Activated CD4-positive, CD25-positive, alpha-beta regulatory T cell (primary cell): ENCODE data around the gene MCCD1.

Source experiments
- DNase-seq, 4 experiments: peaks; one replicate each; lab custom pipeline; 2025; lab: John Stamatoyannopoulos, UW

The MCCD1 gene

DNA sequence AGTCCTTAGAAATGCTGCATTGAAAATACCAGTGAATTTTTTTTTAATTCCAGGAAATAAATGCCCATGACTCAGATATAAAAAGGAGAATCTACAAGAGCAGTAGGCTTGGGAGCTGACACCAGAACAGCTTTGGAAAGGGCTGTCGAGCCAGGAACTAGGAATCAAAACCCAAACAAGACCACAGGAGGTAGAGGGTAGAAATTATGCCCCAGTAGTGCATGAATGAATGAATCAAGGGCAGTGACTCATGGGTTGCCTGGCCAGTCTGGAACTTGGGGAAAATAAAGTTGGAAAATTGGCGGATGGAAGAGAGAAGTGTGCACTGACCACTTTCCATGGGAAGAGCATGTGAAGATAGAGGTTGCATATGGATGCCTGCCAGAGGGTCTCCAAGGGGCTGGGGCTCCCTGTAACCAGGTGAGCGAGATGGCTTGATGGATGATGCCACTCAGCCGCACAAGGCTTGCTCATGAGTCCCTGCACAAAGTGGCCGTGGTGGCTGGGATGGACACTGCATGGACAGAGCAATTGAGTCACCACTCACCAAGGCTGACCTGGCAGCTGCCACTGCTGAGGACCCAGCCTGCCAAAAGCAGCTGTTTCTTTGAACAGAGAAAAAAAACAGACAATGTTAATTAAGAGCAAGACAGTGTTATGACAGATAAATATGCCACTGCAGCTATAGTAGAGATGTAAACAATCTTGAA, 15.2 kb upstream of the MCCD1 start:
- DNase-seq, result no peak

DNA sequence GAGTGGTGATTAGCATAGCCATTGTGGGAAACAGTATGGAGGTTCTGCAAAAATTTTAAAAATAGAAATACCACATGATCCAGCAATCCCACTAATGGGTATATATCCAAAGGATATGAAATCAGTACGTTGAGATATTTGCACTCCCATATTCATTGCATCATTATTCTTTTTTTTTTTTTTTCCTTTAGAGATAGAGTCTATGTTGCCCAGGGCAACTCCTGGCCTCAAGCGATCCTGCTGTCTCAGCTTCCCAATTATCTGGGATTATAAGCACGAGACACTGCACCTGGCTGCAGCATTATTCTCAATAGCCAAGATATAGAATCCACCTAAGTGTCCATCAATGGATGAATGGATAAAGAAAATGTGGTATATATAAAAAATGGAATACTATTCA, 6.9 kb upstream of the MCCD1 start:
- DNase-seq, result no peak

DNA sequence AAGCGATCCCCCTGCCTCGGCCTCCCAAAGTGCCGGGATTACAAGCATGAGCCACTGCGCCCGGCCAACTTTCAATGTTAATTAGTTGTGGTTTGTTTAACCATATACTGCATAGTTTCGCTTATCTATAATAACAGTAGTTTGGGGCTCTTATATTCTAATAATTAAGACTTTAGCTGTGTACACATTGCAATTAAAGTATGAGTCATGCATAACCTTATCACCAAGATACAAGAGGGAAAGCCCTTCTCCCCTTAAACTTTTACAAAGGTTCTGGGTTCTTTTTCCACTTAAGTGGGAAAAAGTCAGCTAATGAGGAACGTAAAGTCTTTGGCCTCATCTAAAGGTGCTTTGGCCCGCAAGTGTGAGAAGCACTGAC, 3.2 kb upstream of the MCCD1 start:
- DNase-seq, result no peak

DNA sequence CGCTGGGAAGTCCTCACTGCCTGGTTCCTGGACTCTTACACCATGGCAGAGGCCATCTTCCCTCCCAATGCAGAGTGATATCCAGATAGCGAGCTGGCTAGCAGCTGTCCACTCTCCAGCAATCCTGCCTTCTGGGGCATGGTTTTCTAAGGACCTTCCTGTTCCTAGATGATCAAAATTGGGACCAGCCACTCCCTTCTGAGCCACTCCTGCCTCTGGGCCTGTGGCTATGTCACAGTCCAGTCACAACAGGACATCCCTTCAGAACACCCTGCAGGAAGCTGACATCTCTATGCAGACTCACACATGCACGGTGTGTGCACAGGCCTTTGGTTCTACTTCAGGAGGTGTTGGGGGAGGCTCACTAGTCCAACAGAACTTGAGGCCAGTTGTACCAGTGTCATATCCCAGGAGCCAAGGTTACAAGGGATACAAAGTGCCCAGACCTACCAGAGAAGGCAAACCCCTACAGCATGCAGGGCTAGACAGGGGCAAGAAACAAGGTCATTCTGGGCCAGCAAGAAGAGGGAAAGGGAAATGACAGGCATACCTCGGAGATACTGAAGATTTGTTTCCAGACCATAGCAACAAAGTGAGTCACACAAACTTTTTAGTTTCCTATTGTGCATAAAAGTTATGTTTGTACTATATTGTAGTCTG, 2.7 kb upstream of the MCCD1 start:
- DNase-seq, result no peak

DNA sequence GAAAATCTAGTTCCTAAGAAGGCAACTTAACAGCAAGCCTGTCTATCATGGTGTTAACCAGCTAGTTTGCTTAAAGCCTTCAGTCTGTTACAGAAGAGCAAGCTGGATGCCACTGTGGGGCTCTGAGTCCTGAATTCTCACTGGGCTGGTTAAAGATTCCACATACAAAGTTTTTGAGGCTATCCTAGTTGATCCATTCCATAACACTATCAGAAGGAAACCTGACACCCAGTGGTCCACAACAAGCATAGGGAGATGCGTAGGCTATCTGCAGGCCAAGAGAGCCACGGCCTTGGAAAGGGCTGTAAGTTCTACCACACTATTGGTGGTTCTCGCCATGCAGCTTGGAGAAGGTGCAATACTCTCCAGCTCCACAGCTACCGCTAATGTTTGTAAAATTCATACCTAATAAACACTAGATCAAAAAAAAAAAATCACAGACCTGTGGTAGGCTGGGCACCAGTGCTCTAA, 420 bp upstream of the MCCD1 start:
- no peak for DNase-seq

DNA sequence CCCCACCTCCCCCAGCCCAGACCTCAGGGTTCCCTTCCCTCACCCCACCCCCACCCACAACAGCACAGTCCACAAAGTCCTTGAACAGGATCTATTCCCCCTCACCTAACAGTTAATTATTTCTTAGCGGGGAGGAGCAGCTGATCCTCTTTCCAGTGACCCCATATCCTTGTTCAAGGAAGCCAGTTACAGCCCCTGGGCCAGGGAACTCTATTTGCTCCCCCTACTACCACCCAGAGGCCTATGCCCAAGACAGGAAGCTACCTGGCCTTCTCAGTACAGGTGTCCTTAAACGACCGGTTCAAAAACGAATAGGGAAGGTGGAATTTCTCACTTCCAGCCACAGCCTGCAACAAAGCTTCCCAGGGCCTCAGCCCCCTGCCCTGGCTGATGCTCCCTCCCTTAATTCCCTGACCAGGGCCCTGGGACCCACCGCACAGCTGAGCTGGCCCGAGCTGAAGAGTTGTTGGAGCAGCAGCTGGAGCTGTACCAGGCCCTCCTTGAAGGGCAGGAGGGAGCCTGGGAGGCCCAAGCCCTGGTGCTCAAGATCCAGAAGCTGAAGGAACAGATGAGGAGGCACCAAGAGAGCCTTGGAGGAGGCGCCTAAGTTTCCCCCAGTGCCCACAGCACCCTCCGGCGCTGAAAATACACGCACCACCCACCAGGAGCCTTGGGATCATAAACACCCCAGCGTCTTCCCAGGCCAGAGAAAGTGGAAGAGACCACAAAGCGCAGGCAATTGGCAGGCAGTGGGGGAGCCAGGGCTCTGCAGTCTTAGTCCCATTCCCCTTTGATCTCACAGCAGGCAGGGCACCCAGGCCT, 778 bp downstream of the MCCD1 start:
- no peak for DNase-seq

DNA sequence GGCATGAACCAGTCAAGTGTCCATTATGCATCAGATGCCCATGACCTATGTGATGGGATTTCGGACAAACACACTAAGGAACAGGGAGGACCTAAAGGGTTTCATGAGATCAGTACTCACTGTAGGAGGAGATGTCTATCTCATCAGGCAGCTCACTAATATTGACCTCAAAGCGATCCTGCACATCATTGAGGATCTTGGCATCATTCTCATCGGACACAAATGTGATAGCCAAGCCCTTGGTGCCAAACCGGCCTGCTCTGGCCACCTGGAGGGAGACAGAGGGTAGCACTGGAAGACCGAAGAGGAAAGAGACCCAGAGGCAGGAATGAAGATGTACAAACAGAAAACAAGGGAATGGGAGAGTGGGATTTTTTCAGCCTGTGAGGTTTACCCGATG, 1.9 kb downstream of the MCCD1 start:
- DNase-seq, result no peak

DNA sequence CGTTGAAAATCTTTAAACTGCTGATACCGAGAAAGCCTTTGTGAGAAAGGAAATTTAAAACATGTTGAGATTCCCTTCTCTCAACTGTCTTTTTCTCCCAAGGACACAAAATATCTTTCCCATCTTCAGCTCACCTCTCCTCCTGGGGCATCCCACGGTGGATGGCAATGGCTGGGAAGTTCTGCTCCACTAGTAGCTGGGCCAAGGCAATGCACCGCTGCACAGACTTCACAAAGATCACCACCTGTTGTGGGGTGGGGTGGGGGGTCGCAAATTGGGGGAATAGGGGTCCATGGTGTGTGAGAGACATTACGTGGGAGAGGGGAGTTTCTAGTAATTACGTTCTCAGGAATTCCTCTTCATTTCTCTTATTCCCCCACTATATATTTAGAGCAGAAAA, 2.4 kb downstream of the MCCD1 start:
- no peak for DNase-seq

DNA sequence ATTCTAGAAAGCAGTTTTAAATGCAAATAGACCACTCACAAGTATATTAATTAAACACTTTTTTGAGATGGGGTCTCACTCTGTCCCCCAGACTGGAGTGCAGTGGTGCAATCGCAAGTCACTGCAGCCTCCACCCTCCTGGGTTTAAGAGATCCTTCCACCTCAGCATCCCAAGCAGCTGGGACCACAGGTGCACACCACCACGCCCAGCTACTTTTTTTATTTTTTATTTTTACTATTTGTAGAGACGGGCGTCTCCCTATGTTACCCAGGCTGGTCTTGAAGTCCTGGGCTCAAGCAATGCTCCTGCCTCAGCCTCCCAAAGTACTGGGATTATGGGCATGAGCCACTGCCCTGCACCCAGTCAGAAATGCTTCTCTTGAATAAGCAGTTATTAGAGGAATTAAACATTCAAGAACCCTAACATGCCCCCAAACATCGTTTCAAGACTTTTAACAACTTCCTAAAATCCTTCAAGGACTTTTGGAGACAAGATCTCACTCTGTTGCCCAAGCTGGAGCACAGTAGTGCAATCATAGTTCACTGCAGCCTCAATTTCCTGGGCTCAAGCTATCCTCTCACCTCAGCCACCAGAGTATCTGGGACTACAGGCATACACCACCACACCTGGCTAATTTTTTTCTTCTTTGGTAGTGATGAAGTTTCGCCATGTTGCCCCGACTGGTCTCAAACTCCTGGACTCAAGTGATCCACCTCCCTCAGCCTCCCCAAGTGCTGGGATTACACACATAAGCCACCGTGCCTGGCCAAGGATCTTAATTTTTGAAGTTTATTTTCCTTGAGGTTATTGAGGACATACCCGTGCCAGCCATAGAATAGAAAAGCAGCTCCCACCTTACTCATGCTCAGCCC, 3.2 kb downstream of the MCCD1 start:
- DNase-seq, result no peak

DNA sequence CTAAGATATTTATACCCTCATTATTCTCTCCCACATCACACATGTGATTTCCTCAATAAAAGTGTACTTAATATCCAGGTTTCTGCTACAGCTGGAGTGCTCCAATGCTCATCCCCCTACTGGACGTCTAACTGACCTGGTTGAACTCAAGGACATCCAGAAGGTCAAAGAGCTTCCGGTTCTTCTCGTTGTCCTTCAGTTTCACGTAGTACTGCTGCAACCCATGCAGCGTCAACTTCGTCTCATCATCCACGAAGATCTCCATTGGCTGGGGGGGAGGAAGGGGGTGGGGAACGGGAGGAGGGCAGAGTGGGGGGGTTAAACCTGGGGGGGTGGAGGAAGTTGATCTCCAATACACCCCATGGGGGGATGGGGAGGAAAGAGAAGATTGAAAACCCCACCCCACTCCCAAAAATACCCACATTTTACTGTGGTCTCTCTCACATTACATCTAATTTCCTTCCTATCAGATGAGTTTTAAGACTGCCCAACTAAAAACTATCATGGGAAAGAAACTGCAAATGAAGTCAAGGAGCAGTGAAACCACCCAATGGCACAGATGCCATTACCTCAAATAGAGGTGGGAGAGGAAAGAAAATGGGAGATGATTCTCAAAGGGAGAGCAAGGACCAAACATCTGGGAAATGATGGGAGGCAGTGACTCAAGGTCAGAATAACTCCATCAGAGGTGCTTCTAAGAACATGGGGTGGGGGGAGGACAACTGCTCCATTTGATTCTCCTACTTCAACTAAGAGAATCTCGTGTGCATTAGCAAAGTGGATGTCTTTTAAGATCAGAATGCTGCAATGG, 4.1 kb downstream of the MCCD1 start:
- DNase-seq, result no peak

DNA sequence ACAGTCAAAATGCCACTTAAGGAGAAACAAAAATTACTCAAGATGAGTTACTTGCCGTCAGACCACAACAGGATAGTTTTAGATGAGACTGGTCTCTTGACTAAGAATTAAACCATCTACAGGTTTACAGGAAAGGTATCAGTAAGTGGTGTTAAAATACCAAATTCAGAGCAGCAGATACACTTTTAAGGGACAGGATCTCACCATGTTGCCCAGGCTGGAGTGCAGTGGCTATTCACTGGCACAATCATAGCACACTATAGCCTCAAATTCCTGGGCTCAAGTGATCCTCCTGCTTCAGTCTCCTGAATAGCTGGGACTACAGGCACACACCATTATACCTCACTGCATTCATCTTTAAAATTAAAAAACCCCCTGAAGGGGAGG, 4.7 kb downstream of the MCCD1 start:
- DNase-seq, result no peak

DNA sequence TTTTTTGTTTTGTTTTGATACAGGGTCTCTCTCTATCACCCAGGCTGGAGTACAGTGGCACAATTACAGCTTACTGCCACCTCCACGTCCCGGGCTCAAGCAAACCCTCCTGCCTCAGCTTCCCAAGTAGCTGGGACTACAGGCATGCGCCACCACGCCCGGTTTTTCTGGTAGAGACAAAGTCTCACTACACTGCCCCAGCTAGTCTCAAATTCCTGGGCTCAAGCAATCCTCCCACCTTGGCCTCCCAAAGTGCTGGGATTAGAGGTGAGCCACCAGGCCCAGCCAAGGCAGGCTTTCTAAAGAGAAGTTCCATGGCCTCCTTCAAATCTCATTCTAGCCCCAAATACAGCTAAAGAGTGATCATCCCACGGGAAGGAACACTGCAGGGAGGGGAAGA, 5.2 kb downstream of the MCCD1 start:
- DNase-seq, result no peak

DNA sequence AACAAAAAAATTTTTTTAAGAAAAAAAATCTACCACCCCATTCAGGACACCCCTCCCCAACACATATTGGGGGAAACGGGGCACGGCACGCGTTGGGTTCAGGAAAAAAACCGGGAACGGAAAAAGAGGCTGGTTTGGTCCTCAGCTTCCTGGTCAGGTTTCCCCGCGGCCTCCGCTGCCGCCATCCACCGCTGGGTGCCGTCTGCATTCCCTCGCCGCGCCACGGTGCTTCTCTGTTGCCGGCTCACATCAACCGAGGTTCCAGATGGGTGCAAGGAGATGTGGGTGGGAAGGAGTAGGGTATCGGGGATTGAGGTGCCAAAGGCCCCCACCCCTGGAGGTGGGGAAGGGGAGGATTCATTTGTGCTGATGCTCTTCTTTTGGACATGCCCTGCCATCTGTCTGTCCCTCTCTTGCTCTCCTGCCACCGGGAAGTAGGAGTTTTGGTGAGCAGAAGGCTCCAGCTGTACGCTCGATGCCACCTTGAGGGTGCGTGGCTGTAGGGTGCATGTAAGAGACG, 5.8 kb downstream of the MCCD1 start:
- DNase-seq, result no peak

DNA sequence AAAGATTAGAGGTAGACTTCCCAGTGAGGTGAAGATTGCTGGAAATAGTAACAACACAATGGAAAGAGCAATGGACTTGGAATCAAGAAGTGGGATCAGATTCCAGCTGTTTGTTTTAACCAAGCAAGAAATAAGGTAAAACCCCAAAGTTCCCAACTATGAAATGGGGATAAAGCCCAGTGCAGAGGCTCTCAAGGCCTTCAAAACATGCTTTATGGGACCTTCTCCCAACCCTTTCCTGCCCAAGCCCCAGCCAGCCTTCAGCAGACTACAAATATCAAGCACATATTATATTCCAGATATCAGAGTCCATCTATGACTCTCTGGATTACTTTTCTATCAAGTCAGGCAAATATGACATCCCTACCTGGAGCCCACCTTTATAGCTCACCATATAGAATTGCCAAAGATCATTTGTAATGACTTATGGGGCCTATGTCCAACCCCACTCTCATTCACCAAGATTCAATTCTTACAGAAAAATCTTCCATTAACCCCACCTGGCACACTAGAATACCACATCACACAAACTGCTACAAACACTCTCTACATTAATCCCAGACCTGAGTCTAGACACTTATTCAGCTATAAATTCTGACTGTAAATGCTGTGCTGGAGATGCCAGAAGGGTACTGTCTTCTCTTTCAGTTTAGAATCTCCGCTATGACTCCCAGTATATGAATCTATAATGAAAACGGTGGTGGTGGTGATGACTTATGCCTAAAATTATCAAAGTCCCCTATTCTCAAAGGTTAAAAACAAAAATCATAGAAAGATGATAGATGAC, 7.0 kb downstream of the MCCD1 start:
- DNase-seq, result no peak

DNA sequence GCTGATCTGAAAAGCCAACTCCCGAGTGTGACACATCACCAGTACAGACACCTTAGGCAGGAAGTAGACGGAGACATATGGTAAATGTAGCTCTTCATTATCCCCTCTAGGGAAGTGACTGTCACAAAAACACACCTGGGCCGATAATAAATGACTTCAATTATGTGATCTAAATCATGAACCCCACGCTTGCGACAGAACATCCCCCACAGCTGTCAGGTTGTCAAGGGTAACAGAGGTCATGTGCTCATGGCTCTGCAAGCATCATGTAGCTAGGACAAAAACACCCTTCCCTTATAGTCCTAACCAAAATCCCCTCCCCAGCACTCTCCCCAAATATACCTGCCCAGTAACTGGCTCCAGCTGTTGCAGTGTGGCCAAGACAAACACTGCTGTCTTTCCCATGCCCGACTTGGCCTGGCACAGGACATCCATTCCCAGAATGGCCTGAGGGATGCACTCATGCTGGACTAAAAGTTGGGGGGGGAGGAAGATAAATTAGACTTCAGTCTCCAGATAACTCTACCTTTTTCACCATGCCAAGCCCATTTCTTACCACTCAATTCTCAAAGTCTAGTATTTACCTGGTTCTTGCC, 10.1 kb downstream of the MCCD1 start:
- no peak for DNase-seq

DNA sequence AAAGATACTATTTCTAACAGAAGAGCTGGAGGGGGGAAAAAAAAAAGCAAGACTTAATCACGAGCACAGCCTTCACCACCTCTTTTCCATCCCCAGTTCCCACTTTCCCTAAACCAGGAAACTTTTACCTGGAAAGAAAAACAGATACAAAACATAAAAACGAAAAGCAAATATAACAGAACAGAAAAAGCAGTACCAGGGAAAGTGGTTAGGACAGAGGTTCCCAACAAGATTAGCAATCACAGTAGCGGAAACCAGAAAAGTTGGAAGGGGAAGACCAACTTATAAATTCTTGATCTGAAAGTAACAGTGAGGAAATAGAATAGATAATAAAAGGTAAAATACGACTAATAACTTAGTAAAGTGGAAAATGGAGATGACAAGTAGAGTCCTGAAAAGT, 11.9 kb downstream of the MCCD1 start:
- DNase-seq, result no peak

DNA sequence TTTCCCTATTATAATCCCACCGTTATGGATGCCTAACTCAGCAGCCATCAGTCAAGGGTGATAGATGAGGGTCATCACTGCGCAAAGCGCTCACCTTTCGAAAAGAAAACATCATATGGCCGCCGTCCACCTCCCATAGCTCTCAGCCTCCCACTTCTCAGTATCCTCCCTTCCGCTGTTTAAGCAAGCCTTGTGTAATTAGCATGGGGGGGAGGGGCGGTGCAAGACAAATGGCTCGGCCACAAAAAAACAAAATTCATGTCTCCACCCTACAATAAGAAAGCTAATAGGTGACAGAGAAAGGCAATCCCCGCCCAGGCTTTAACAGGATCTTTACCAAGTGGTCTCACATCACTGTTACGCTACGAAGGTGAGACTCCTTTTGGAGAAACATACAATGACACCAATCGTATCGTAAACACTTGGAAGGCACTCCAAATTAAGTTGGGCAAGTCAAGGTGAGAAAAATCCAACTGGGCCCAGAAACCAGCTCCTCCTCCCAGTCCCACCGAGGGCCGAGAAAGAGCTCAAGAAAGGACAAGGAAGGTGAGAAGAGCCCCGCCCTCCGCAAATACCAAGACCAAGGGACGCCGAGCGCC, 12.4 kb downstream of the MCCD1 start:
- DNase-seq, result peak in 2 of 4 experiments; percentile 41 to 57

DNA sequence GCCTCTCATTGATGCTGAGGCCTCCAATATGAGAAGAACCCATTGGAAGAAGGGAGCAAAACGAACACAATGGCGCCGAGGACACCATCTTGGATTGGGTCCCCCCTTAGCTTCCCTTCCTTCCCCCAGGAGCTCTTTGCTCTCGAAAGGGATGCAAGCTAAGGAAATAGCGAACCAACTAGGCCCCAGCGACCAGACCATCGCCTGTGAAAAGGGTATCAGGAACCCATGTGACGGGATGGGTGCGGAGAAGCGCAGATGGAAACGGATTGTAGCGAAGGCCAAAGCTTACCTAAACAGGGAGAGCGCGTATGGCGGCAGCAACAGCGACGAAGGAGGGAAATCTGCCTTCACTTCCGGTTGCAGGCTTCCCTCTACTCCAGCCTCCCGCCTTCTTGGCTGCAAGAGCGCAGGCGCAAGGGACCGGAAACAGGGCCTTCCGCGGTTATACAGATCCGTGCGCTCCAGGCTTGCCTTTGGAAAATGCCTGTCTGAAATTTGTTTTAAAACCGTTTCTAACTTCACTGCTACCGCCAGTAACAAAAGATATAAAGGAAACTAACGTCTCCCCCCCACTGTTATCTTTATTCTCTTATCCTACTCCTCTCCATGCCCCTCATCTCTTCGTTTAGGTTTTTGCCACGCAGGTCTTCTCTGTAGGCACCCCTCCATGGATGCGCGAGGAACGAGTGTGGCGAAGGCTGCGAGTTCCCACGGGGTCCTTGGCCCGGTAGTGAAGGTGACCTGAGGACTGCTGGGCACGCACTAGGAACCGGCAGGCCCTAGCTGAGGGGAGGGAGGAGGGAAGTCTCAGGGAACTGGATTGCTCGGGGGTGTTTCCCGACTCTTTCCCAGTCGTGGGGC, 13.1 kb downstream of the MCCD1 start, which contains the start of gene DDX39B:
DDX39B (minus strand) TSS at position 346 of the 864 bp plus-strand sequence. CDS start 1,471 bp downstream, outside the sequence.
- peak; percentile 73 to 87 (median 84) for DNase-seq
